Left renal cortex interstitium (tissue), 4 donors: ENCODE results near the gene ECE1. TPM values are rescaled to one million over a fixed set of nuclear protein-coding genes. Genes with fewer than 3 reads are reported as not detected.

Experiments used
- DNase-seq, 4 donors: peaks; one replicate each; pipeline ENCODE4 v3.0.0-alpha.2; 2013; ENCODE audit warnings: low read depth in 4 of 4, low spot score in 2 of 4, missing footprints in 1 of 4
- polyA plus RNA-seq, 4 donors: library from polyadenylated mRNA; unstranded; fragments of 120-200 nt; gene quantifications; one replicate each; pipeline ENCODE4 v1.2.1, GENCODE V29; 2013; ENCODE audit not compliant: insufficient read length in 4 of 4

ECE1 gene
- polyA plus RNA-seq, 4 donors, result 42.1 to 49.0 (median 45.5) TPM

GRCh38 chr1:21271550-21271949 is 18.7 kb downstream of the ECE1 start:
- DNase-seq, result no peak

GRCh38 chr1:21270086-21270689 is 20.1 kb downstream of the ECE1 start:
- DNase-seq, result no peak

- no peak for DNase-seq
Observed at GRCh38 chr1:21269461-21270085, 20.7 kb downstream of the ECE1 start.

- DNase-seq, result no peak
Observed at GRCh38 chr1:21268281-21269239, 21.7 kb downstream of the ECE1 start.

GRCh38 chr1:21267191-21268077 is 22.8 kb downstream of the ECE1 start:
- DNase-seq, result no peak

GRCh38 chr1:21266119-21266774 is 24.0 kb downstream of the ECE1 start:
- DNase-seq, result no peak

- DNase-seq, result no peak
Observed at GRCh38 chr1:21265644-21266043, 24.6 kb downstream of the ECE1 start.

- DNase-seq, result no peak
Observed at GRCh38 chr1:21264898-21265297, 25.4 kb downstream of the ECE1 start.

- DNase-seq, result no peak
Observed at GRCh38 chr1:21263653-21264225, 26.5 kb downstream of the ECE1 start.

- no peak for DNase-seq
Observed at GRCh38 chr1:21263052-21263429, 27.2 kb downstream of the ECE1 start.

- no peak for DNase-seq
Observed at GRCh38 chr1:21262293-21263051, 27.8 kb downstream of the ECE1 start.

GRCh38 chr1:21261551-21262292 is 28.5 kb downstream of the ECE1 start:
- DNase-seq, result no peak

GRCh38 chr1:21260405-21261125 is 29.7 kb downstream of the ECE1 start:
- no peak for DNase-seq

- DNase-seq, result no peak
Observed at GRCh38 chr1:21259316-21260076, 30.8 kb downstream of the ECE1 start.

- no peak for DNase-seq
Observed at GRCh38 chr1:21258331-21259134, 31.7 kb downstream of the ECE1 start.
